HG02623 (cell line): ENCODE data around the gene CCNH.

Source experiments
- ATAC-seq: cut with Tn5 transposase; IDR thresholded peaks from one replicate; pipeline ENCODE4 v1.9.1; 2021; ENCODE audit warnings: moderate library complexity; ENCODE audit not compliant: unreplicated experiment

The CCNH gene

DNA sequence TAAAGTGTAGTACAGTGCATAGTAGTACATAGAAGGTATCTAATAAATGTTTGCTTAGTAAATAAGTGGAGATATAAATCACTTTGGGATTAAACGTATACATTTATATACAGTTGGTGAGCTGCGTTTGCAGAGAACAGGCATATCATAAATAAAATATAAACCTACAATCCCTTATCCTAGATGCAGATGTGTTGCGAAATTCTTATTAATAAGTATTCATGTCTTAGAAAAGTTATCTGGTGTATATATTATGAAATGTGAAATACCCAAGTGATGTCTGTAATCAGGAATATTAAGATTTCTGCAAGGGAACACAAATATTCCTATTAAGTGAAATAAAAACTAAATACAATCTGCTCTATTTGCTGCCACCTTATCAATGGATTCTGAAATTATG is 8.8 kb downstream of the CCNH start:
- no peak for ATAC-seq

DNA sequence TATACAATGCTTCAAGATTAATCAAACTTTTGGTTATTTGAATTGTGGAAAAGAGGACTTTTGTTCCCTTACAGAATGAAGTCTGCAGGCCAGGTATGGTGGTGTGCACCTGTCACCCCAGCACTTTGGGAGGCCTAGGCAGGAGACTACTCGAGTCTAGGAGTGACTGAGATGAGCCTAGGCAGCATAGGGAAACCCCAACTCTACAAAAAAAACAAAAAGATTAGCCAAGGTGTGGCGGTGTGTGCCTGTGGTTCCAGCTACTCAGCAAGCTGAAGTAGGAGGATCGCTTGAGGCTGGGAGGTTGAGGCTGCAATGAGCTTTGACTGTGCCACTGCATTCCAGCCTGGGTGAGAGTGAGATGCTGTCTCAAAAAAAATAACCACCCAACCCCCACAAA is 9.3 kb downstream of the CCNH start:
- ATAC-seq: no peak

DNA sequence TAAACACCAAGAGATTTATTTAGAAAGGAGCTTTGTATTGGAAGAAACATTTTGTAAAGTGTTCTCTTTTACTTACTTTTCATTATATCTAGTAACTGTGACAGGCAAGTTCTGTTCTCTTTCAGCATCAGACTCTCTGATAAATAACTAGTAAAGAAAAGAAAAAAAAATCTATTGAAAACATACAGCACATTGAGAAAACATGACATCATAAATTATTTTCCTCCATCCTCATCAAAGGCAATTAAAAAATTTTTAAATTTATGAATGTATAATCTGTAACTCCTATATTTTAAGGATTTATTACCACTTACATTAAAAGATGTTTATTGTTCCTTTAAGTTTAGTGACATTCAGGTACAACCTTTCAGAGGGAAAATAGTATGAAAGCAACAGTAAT is 11.1 kb downstream of the CCNH start:
- ATAC-seq: no peak

DNA sequence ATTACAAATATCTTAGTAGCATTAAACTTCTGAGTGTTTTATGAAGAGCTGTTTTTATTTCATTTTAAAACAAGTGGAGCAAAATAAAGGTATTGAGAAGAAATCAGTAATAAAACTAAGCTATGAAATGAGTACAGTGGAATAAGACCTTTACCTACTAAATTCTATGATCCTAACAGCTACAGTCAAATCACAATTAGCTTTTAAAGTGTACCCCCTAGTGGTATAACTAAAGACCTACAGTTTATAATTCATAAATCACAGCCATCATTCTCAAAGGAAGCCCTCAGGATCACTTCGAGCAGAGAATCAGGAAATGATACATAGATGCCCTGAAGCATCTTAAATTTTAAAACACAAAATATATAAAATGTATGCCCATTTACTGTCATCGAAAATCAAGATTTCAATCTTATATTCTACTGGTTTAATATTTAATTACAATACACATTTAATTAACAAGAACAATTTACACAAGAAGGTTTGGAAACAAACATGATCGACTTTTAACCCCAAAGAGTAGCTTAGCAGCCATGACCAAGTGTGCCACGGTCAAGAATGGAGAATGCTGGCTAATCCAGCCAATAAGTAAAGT is 12.3 kb downstream of the CCNH start:
- peak; percentile 70 for ATAC-seq

DNA sequence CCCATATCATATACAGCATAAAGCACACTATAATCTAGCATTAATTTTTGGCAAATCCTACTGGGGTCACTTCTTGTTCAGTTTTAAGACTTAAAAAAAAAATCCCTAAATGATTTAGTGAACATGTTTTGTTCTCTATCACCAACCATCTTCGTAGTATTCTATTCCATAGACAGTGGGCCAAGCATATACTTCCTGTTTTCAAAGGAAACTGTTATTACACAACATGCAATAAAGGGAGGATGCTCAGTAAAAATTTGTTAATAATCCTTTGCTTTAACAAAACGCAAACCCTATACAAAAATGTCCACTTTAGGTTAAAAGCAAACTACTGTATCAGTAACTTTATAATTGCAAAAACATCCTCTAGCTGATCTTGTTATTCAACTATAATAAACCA is 13.0 kb downstream of the CCNH start:
- no peak for ATAC-seq

DNA sequence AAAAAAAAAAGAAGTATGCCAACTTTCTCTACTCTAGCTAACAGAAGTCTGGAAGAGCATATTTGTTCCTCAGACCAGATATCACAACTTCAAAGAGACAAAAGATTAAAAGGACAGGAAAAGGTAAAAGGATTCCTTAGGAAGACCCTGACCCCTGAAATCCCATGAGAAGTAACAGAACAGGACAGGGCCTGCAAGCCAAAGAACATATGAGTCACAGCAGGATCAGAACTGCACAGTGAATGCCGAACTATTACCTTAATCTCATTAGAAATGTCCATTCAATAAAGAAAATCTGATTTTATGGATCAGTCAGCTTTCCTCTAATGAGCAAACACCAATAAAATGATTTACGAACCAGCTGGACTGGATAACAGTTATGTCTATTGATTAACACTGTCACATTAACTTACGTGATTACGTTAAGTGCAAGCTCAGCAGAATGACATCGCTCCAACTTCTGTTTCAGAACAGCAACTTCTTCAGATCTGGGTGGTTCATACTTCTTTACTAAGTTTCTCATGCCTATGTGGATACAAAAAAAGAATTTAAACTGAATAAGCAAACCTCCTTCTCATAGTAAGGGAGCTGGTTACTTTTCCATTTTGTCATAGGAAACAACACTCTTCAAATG is 13.6 kb downstream of the CCNH start:
- ATAC-seq: no peak

DNA sequence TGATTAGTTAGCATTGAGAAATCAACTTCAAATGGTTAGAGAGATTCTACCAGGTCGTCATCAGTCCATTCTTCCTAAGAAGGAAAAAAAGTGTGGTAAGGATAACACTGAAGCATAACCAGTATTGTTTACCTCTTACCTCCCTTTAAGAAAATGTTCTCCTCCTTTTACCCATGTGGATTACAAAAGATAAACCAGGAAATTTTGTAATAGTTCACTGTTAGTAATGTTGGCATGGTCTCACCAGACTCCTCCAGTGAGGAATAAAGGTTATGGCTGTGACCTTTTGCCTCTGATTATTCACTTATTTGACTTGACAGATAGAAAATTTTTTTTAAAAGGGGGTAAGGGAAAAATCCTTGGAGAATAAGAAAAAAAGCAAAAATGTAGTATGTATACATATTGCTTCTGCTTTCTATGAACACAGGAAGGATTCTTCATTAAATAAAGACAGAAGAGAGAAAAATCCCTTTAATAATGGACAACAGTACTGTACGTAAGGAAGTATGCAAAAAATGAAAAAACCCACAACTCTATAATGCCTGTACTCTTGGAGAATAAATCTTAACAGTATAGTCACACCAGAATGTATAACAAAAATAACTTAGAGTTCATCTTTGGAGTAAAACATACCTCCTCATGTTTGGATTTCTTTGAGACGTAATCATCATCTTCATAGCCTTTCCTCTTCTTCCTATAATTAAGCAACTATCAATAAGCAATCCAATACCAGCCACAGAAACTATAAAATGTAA is 18.1 kb downstream of the CCNH start:
- no peak for ATAC-seq

DNA sequence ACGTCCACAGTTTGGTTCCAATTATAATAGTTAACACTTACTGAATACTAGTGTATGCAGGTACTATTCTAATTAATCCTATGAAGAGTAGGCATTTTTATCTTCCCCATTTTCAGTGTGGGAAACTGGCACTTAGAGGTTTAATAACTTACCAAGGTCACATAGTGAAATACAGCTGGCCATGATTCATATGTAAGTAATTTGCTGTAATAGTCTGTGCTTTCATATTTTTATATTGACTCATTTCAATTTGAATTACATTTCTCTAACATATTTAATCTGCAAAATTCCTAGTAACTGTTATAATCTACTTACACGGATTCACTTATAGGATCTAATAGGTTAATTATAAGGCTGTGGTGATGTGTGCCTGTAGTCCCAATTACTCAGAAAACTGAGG is 19.4 kb downstream of the CCNH start:
- ATAC-seq: no peak

DNA sequence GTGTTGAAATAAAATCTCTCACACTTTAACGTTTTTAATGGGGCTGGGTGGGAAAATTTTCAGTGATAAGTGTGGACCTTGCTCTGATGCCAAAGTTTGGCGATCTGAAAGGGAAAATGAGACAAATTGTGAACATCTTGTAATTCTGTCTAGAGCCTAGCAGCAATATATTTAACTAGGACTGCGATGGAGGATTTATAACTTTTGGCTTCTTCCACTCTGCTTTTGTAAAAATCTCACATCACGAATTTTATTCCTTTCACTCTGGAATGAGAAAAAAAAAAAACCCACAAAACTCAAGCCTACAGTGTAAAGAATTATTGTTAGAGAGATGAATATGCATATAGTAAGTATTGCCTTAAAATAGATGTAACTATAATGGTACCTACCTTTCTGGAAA is 19.9 kb downstream of the CCNH start:
- no peak for ATAC-seq

DNA sequence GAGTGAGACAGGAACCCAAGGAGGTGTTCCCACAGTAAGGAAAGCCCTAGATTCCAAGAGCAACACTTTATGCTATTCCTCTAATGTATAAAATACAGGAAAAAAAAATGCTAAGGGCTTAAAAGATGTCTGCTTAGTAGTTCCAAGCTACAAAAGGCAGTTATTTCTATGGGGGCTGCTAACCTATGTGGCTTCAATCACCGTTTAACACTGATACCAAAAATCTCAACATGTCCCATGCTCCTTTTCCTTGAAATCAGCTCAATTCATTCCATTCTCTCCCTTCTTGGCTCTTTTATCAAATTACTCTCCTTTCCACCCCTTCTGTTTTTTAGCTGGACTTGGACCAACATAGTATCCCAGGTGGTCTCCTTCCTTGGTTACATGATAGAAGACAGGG is 20.6 kb downstream of the CCNH start:
- no peak for ATAC-seq

DNA sequence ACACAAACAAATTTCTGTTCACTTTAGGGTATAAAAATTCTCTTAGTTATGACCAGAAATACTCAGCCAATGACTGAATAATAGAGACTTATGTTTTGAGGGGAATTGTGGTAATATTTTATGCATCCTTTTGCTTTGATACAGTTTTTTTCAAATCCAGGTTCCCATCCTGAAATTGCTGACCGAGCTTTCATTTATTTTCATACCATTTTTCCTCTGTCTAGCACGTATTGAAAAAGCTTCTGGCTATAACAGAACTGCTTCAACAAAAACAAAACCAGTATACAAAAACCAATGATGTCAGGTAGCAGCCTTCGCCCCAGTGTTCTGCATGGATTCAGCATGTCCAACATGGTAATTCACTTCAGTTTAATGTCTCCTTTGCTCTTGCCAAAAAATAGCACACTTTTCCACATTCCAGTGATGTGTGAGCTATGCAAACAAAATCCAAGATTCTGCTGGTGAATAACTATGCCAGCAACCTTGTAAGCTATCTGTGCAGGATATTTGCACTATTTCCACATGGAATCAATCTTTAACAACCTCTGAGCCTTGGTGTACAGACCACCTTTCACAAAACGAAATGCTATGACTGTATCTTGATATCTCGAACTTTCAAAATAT is 22.0 kb downstream of the CCNH start:
- no peak for ATAC-seq

DNA sequence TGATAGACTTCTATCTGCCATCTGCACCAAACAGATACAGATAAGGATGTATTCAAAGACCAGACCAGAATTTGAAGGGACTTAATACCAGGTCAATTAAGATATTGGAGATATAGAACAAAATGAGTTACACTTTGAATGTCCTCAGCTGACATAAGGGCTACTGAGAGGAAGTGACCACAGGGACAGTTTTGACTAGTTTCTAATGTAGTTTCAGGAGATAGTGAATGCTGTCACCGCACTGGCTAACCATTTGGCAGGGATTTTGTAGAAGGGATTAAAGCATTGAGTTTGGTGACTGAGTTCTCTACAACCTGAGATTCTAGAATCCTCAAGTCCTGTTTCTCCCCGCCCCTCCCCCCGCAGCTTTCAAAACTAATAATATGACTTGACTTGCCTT is 22.7 kb downstream of the CCNH start:
- ATAC-seq: no peak

DNA sequence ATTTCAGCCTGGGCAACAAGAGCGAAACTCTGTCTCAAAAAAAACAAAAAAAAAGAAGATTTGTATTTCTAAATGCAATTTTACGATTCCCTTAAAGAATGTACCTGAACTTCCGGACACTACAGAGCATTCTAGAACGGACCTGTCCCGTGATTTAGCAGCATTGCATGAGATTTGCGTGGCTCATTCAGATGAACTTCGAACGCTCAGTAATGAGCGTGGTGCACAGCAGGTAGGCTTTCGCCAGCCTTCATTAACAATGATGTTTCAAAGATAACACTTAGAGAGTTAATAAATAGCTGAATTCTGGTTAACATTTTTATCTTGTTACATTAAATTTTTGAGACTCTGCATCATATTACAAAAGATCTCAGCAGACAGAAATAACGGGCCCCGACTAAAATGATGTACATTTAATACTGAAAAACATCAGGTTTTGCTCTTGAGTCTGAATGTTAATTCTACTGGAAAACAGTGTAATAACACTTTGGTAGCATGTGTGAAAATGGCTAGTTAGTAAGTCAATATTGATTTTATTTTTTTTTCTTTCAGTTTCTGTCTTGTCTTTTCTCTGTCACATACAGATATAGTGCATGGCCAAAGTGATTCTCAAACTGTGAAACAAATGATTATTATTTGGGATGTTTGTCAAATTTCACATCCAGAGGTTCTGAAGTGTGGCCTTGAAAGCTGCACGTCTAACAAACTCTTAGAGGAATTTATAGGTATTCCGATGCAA is 23.3 kb downstream of the CCNH start:
- ATAC-seq: no peak

DNA sequence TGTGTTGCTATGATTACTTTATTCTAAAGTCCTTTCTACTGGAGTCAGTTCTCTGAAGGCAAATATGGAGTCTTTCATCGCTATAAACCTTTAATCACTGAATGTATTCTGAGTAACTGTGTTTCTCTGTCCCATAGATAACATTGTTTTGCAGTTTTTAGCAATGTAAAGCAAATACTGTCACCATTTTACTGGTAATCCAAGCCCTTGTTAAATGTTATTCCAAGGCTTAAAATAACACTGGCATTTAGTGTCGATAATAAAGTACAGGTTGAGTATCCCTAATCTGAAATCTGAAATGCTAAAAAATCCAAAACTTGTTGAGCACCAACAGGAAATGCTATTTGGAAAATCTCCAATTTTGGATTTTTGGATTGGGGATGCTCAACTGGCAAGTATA is 24.6 kb downstream of the CCNH start:
- ATAC-seq: no peak

DNA sequence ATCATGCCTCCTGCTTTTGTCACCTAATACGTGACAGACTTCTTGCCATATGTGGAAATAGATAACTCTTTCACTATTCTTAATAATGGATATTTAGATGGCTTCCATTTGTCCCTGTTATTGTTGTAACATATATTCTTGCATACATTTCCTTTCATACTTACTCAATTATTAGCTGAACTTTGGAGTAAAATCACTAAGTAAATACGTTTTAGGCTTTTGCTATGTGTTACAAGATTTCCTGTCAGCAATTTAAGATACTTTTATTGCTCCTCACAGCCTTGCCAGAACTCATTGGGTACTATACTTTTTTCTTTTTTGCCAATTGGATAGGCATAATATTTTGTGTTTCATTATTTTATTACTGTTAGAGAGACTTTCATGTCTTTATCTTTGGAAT is 26.9 kb downstream of the CCNH start:
- no peak for ATAC-seq

DNA sequence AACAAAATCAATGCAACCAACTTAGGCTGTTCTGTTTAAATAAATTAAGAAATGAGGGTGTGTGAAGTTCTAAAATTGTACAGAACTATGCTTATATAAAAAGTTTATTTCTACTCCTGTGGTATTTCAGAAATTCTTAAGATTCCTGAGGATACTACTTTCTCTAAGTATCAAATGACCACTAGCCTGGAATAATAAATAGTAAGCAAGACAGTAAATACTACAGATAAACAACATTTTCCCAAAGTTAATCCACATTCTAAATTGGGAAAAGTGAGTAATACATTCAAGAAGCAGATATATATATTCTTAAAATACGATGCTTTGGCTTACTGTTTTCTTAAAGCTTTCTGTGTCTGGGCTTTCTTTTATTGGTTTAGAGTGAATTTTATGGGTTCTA is 29.5 kb downstream of the CCNH start:
- no peak for ATAC-seq

DNA sequence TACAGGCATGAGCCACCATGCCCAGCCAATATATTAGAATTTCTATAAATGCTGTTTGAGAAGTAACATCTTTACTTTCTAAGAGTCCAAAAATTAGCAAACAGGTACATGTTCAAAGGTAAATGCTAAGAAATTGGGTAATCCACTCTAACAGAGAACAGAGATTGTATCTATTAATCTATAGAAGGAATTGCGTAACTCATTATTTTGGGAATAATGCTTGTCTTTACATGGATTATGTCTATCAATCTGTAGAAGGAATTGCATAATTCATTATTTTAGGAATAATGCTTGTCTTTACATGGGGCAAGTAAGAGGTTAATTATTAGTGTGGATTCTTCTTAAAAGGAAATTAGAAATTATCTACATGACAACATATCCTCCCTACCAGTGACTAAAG is 30.5 kb downstream of the CCNH start:
- ATAC-seq: no peak

DNA sequence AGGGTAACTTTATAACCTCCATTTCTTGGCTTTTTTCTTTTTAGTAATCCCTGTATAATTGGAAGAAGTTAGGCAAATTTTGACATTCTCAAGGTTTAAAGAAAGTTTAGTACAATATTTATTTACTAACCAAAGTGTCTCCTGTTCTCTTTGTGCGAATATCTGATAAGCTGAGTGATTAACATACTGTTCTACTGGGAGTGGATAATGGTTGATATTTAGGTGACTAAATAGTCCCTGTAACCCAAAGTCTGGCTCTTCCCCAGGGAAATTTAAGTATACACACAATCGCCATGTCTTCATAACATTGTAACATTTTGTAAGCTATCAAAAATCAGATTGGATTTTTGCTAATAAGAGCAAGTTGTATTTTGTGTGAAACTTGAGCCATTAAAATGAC is 40.0 kb downstream of the CCNH start:
- no peak for ATAC-seq

DNA sequence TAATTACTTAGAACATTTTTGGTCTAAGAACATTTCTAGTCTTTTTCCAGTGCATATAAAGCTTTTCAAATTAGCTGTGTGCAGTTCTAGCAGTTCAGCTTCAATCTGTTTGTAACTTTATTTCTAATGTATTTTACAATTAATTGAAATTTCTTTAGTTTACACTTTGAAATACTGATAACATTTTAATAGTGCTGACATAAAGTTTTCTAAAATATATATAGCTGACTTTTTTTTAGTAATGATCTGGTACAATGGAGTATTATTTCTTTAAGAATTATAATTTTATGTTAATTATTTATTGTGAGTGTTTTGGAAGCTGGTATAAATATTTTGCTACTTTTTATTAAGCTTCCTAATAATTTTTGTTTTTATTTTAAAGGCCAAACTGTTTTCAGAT is 43.3 kb downstream of the CCNH start:
- ATAC-seq: no peak

DNA sequence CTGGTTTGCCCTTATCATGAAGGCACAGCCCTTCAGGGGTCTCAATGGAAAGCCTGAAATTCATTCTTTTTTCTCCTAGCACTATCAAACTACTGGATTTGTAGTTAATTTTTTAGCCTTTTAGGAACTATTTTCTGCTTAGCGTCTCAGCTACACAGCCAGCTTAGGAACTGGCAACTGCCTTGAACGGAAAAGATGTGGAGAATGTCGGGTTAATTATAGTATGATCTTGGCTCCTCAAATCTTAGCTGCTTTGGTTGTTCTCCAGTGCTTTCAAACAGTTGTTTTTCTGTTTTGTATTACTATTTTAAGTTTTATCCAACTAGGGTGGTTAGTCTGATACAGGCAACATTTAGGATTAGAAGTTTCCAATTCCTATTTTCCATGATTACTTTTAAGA is 44.1 kb downstream of the CCNH start:
- no peak for ATAC-seq

DNA sequence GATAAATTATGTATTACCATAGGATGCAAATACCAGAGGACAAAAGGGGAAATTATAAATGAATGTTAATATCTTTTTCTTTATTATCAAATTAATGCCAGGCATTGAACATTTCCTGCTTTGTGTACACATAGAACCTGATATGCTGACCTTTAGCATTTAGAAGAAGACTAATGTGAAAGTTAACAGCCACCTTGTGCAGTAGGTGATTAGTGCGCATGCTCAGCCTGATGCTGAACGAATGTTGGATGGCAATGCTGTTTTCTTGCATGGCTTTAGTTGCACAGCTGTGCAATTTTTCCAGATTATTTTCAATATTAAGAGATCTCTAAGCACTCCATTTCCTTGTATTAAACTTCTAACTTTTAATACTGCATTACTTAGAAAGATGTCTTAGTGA is 45.5 kb downstream of the CCNH start:
- no peak for ATAC-seq
